GM23248 (cell line): Measurements from ENCODE around the gene BRD4.

Experiments
- EZH2 ChIP-seq: fragments of 200-600 bp; sonication (generic); IDR thresholded peaks from 2 replicates; pipeline ENCODE4 v1.6.1; 2018; ENCODE audit warnings: antibody characterized with exemption, mild to moderate bottlenecking; ENCODE audit not compliant: insufficient read depth, poor library complexity, severe bottlenecking
- EZH2phosphoT487 ChIP-seq: fragments of 200-600 bp; sonication (generic); IDR thresholded peaks from 2 replicates; pipeline ENCODE4 v1.6.1; 2018; ENCODE audit warnings: antibody characterized with exemption, moderate library complexity, mild to moderate bottlenecking, low read depth; ENCODE audit not compliant: insufficient read depth

- TF ChIP-seq EZH2 (no peak), EZH2phosphoT487 (no peak)
Measured at GRCh38 chr19:15248106-15248505, 84.2 kb downstream of the BRD4 start.
